ENCODE results near the gene PSMG2. TPM values are rescaled to one million over a fixed set of nuclear protein-coding genes. Genes with fewer than 3 reads are reported as not detected.
"Not testable (repeated sequence)": the region's sequence is repeated elsewhere in the genome, so short reads cannot be mapped to it uniquely, and the experiment has no call there.

Gene PSMG2
- total and polyA plus RNA-seq, 9 of the 15 experiments (the other 6 are each of a cell fraction or from before 2014, with no cell fraction given) = 59.9 to 271 (median 111) TPM

- TF ChIP-seq L3MBTL2 (IDR thresholded peaks at IDR 0.05) (peak; percentile 70), CBFA2T2 (conservative IDR thresholded peaks at IDR 0.05) (peak; percentile 45), SPI1 (IDR thresholded peaks at IDR 0.05; ENCODE audit: borderline replicate concordance, low read depth, low read length) (peak; percentile 21; the same call in 1 of the 2 replicates), NCOR1 (IDR thresholded peaks at IDR 0.05) (0 out of 2 replicates have a peak, but pooled peaks have one; percentile 11), ATF1 (tag; IDR thresholded peaks at IDR 0.05) (peak; percentile 37), ARID1B (IDR thresholded peaks at IDR 0.05) (0 out of 2 replicates have a peak, but pooled peaks have one; percentile 25), CBFA2T3 (IDR thresholded peaks at IDR 0.05) (peak; percentile 61), TEAD4 (IDR thresholded peaks at IDR 0.05; ENCODE audit: low read length) (0 out of 2 replicates have a peak, but pooled peaks have one; percentile 14)
- TF ChIP-seq, protein P1, sequence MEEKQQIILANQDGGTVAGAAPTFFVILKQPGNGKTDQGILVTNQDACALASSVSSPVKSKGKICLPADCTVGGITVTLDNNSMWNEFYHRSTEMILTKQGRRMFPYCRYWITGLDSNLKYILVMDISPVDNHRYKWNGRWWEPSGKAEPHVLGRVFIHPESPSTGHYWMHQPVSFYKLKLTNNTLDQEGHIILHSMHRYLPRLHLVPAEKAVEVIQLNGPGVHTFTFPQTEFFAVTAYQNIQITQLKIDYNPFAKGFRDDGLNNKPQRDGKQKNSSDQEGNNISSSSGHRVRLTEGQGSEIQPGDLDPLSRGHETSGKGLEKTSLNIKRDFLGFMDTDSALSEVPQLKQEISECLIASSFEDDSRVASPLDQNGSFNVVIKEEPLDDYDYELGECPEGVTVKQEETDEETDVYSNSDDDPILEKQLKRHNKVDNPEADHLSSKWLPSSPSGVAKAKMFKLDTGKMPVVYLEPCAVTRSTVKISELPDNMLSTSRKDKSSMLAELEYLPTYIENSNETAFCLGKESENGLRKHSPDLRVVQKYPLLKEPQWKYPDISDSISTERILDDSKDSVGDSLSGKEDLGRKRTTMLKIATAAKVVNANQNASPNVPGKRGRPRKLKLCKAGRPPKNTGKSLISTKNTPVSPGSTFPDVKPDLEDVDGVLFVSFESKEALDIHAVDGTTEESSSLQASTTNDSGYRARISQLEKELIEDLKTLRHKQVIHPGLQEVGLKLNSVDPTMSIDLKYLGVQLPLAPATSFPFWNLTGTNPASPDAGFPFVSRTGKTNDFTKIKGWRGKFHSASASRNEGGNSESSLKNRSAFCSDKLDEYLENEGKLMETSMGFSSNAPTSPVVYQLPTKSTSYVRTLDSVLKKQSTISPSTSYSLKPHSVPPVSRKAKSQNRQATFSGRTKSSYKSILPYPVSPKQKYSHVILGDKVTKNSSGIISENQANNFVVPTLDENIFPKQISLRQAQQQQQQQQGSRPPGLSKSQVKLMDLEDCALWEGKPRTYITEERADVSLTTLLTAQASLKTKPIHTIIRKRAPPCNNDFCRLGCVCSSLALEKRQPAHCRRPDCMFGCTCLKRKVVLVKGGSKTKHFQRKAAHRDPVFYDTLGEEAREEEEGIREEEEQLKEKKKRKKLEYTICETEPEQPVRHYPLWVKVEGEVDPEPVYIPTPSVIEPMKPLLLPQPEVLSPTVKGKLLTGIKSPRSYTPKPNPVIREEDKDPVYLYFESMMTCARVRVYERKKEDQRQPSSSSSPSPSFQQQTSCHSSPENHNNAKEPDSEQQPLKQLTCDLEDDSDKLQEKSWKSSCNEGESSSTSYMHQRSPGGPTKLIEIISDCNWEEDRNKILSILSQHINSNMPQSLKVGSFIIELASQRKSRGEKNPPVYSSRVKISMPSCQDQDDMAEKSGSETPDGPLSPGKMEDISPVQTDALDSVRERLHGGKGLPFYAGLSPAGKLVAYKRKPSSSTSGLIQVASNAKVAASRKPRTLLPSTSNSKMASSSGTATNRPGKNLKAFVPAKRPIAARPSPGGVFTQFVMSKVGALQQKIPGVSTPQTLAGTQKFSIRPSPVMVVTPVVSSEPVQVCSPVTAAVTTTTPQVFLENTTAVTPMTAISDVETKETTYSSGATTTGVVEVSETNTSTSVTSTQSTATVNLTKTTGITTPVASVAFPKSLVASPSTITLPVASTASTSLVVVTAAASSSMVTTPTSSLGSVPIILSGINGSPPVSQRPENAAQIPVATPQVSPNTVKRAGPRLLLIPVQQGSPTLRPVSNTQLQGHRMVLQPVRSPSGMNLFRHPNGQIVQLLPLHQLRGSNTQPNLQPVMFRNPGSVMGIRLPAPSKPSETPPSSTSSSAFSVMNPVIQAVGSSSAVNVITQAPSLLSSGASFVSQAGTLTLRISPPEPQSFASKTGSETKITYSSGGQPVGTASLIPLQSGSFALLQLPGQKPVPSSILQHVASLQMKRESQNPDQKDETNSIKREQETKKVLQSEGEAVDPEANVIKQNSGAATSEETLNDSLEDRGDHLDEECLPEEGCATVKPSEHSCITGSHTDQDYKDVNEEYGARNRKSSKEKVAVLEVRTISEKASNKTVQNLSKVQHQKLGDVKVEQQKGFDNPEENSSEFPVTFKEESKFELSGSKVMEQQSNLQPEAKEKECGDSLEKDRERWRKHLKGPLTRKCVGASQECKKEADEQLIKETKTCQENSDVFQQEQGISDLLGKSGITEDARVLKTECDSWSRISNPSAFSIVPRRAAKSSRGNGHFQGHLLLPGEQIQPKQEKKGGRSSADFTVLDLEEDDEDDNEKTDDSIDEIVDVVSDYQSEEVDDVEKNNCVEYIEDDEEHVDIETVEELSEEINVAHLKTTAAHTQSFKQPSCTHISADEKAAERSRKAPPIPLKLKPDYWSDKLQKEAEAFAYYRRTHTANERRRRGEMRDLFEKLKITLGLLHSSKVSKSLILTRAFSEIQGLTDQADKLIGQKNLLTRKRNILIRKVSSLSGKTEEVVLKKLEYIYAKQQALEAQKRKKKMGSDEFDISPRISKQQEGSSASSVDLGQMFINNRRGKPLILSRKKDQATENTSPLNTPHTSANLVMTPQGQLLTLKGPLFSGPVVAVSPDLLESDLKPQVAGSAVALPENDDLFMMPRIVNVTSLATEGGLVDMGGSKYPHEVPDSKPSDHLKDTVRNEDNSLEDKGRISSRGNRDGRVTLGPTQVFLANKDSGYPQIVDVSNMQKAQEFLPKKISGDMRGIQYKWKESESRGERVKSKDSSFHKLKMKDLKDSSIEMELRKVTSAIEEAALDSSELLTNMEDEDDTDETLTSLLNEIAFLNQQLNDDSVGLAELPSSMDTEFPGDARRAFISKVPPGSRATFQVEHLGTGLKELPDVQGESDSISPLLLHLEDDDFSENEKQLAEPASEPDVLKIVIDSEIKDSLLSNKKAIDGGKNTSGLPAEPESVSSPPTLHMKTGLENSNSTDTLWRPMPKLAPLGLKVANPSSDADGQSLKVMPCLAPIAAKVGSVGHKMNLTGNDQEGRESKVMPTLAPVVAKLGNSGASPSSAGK (IDR thresholded peaks at IDR 0.05) = peak; percentile 67
- H3K4me3 ChIP-seq; H4K20me1 ChIP-seq (replicated peaks; ENCODE audit: control insufficient read depth, insufficient read depth, low read length); H3K36me3 ChIP-seq (ENCODE audit: control insufficient read depth, insufficient read depth, low read length); H3K9me3 ChIP-seq (replicated peaks; ENCODE audit: control insufficient read depth, insufficient read depth, low read depth, low read length); BruUV-seq (replicated peaks); CTCF ChIA-PET (ENCODE audit: low intra/inter-chr PET ratio); FAIRE-seq; ATAC-seq; H3K79me2 ChIP-seq (ENCODE audit: control insufficient read depth, insufficient read depth, low read length); H3K27ac ChIP-seq (ENCODE audit: extremely low read depth, low read depth, low read length); intact Hi-C loops (cut with micrococcal nuclease); H3K9ac ChIP-seq (ENCODE audit: insufficient read depth in 1 of 2, low read depth in 2 of 2, low read length in 2 of 2); POLR2A ChIA-PET; in situ Hi-C loops (cut with MboI); H3K4me1 ChIP-seq (replicated peaks in 1 of 2; ENCODE audit: control insufficient read depth in 2 of 2, insufficient read depth in 2 of 2, low read length in 2 of 2); H3K9me1 ChIP-seq (ENCODE audit: control insufficient read depth, insufficient read depth, low read length); H3K27me3 ChIP-seq (ENCODE audit: control insufficient read depth in 2 of 2, insufficient read depth in 2 of 2, low read length in 2 of 2); TF ChIP-seq ATF1 (CRISPR knock-in tag; IDR thresholded peaks at IDR 0.05); TEAD4 (CRISPR knock-in tag; IDR thresholded peaks at IDR 0.05; ENCODE audit: borderline replicate concordance): not testable (repeated sequence)
- WGBS (ENCODE audit: insufficient coverage, low coverage, missing lambda C conversion rate) = 23% methylated on average over 14 of the region's 14 CpGs
- peak in 1 of 4 experiments; percentile 33 for DNase-seq (ENCODE audit: extremely low read depth in 1 of 4, low spot score in 3 of 4)
- Histone ChIP-seq H3K4me2 (ENCODE audit: insufficient read depth, low read length) (peak overlapping the region; percentile 62; the same call in 1 of the 2 replicates), H2AFZ (ENCODE audit: low read depth, low read length) (peak overlapping the region; percentile 83)
Measured at GRCh38 chr18:12756619-12757239, 53.9 kb downstream of the PSMG2 start.

Data from K562 (cell line).